Heart left ventricle (tissue), 16 donors: Measurements from ENCODE around the gene RRBP1. TPM values are rescaled to one million over a fixed set of nuclear protein-coding genes. Genes with fewer than 3 reads are reported as not detected.

ENCODE experiments used
- ATAC-seq, 4 donors: fragments of 200-7000 bp; cut with Tn5 transposase; one replicate each; pipeline ENCODE4 v1.9.1; 2020 to 2022; ENCODE audit warnings: moderate library complexity in 4 of 4, mild to moderate bottlenecking in 3 of 4, moderate number of reproducible peaks in 1 of 4
- DNase-seq, 5 donors: peaks; one replicate each; pipeline ENCODE4 v3.0.0-alpha.2; 2020
- H3K27ac ChIP-seq, 12 donors: fragments of 200-600 bp; sonication (generic) in 4 of 12; one replicate each; pipeline versions ENCODE4 v1.5.0 to v1.8.0; 2016 to 2022; ENCODE audit warnings: mild to moderate bottlenecking in 2 of 12
- H3K27me3 ChIP-seq, 9 donors: fragments of 200-600 bp; sonication (generic) in 2 of 9; one replicate each; pipeline versions ENCODE4 v1.5.1 to v1.8.0; 2016 to 2022; ENCODE audit warnings: mild to moderate bottlenecking in 3 of 9
- H3K36me3 ChIP-seq, 9 donors: fragments of 200-600 bp; sonication (generic) in 2 of 9; one replicate each; pipeline versions ENCODE4 v1.5.0 to v1.8.0; 2018 to 2022; ENCODE audit warnings: mild to moderate bottlenecking in 2 of 9
- H3K4me1 ChIP-seq, 12 donors: fragments of 200-600 bp; sonication (generic) in 4 of 12; one replicate each; pipeline versions ENCODE4 v1.5.0 to v1.8.0; 2016 to 2022; ENCODE audit warnings: mild to moderate bottlenecking in 3 of 12
- H3K4me3 ChIP-seq, 12 donors: fragments of 200-600 bp; sonication (generic) in 4 of 12; one replicate each; pipeline versions ENCODE4 v1.5.0 to v1.8.0; 2017 to 2022; ENCODE audit warnings: mild to moderate bottlenecking in 9 of 12, moderate library complexity in 4 of 12
- H3K9me3 ChIP-seq, 12 donors: fragments of 200-600 bp; sonication (generic) in 4 of 12; one replicate each; pipeline versions ENCODE4 v1.5.0 to v1.8.0; 2016 to 2022; ENCODE audit warnings: mild to moderate bottlenecking in 1 of 12
- CTCF ChIP-seq, 12 donors: fragments of 200-600 bp; sonication (generic) in 4 of 12; IDR thresholded peaks; one replicate each; pipeline versions ENCODE4 v1.5.0 to v1.8.0; 2018 to 2022; ENCODE audit warnings: antibody characterized with exemption in 12 of 12, mild to moderate bottlenecking in 5 of 12
- POLR2A ChIP-seq, 2 donors: fragments of 450-650 bp; IDR thresholded peaks; one replicate each; pipeline ENCODE4 v1.6.1; 2017; ENCODE audit warnings: antibody characterized with exemption in 2 of 2, mild to moderate bottlenecking in 2 of 2, moderate library complexity in 2 of 2
- WGBS, 4 donors: extraction: QIAGEN DNeasy Blood & Tissue Kit in 2 of 4; methylation state at CpG; one replicate each; pipeline versions ENCODE4 v1.1.5 to v1.1.7; 2013 to 2018; 5-methylcytosine and 5-hydroxymethylcytosine counted together
- intact Hi-C, 10 donors: fragments of 100-400 bp; cut with DNase I; formaldehyde crosslinking; loops; one replicate each; pipeline versions ENCODE4 v1.11.1 to v1.14.2; 2022
- polyA plus RNA-seq, 2 donors: library from polyadenylated mRNA; stranded (reverse); fragments of 200-250 nt; gene quantifications; one replicate each; pipeline ENCODE4 v1.2.3, GENCODE V29; 2013
- total RNA-seq, 9 donors: library from RNA; depleted of rRNA in 2 of 9; stranded (reverse); fragments of >200 nt in 2 of 9; fragmentation: NEBNext Ultra II Directional in 3 of 9; extraction: Animal tissue kit (Norgen Biotek cat#: 25700) in 3 of 9; gene quantifications; one replicate each; pipeline versions ENCODE4 v1.1.0 to v1.2.4, GENCODE V29; 2016 to 2023
- donor health status: ischemic (EF 13 %, LVEDD 7.1; RV severe dilation, severe dysfunction).
- donor health status: healthy with polysubstance abuse.
- donor health status: DM: no; HTN: yes; CAD: no.
- donor health status: DM: no; HTN: no; CAD: no.
- donor health status: ischemic (EF 25% LVEDD 6.9; RV normal size, moderate dysfunction).
- donor health status: ischemic (EF 25% LVEDD 5.7; RV mildly dilated, moderate dysfunction).
- donor health status: healthy.
- donor health status: DM: yes; HTN: yes; CAD: no.
- donor health status: ischemic (EF 35%, LVEDD 5.7; RV mildly dilated, moderate dysfunction).
- donor health status: nonischemic (EF 11% LVEDD 7.7; RV severe dilation, severe dysfunction).
- donor health status: DM: yes; HTN: yes; CAD: no.
- donor health status: PGD.
- donor health status: ischemic (EF 29% LVEDD 5.4; RV normal size, mild dysfunction).
- donor health status: nonischemic (EF 23%, LVEDD 6.1; RV moderate dilation, normal function).

RRBP1 gene
- total and polyA plus RNA-seq, 11 donors, result 24.9 to 91.3 (median 40.0) TPM

DNA sequence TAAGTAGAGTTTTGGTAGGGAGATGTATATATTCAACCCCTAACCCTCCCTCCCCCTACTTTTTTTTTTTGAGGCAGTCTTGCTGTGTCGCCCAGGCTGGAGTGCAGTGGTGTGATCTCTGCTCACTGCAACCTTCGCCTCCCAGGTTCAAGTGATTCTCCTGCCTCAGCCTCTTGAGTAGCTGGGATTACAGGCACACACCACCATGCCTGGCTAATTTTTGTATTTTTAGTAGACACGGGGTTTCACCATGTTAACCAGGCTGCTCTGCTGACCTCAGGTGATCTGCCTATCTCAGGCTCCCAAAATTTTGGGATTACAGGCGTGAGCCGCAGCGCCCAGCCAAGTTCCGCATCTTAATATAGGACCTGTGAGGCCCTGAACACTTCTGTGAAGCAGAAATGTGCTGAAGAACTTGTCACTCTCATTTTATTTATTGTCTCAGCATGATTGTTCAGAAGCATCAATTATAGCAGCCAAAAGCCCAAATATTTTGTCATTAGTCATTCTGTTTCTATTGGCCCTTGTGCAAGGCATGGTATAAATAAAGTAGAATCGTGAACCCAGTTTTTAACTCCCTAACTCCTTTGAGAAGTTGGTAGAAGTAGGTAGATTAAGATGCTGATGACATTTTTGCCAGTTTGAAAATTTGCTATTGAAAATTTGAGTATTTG is 92.7 kb downstream of the RRBP1 start:
- peaks cover 0 to 16% (median 0%) of the 10 kb centered on the region in 9 donors for H3K36me3 ChIP-seq
- TF ChIP-seq POLR2A (IDR thresholded peaks at IDR 0.05), result no peak
- TF ChIP-seq CTCF (IDR thresholded peaks at IDR 0.05), result no peak
- peaks cover 10 to 97% (median 71%) of the 10 kb centered on the region in 12 donors for H3K4me1 ChIP-seq
- WGBS, 4 donors, result 52 to 63% (median 57%) methylated on average over 8 of the region's 8 CpGs
- ATAC-seq (peak in 3 of 4 donors; percentile 41 to 70 (median 56)), DNase-seq (peak in 1 of 5 donors; percentile 34)
- peak overlapping the region in 2 of 12 donors; percentile 9 to 11 for H3K4me3 ChIP-seq
- intact Hi-C loops, result no loop called here
- H3K27me3 ChIP-seq, result no peaks in the 10 kb centered on the region
- H3K27ac ChIP-seq, result peak overlapping the region; percentile 16 to 80 (median 59)
- H3K9me3 ChIP-seq, result no peaks in the 10 kb centered on the region

DNA sequence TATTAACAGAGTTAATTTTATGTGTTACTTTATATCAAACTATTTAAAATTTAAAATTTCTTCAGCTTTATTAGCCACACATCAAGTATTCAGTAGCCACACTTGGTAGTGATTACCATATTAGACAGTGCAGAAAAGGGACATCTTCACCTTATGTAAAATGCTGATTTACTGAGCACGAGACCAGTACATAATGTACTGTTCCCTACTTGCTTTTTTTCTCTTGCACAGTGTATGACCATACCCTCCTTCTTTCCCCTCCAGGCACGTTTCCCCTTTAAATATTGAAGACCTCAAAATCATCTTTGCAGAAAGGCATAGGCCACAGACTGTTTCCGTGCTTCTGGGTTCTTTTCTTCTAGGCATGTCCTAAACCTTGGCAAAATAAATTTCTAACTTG is 94.2 kb downstream of the RRBP1 start:
- peaks cover 7 to 90% (median 62%) of the 10 kb centered on the region in 12 donors for H3K4me1 ChIP-seq
- ATAC-seq, result peak in 1 of 4 donors; percentile 60

GRCh38 chr20:17587148-17587547 is 94.9 kb downstream of the RRBP1 start:
- no peak overlapping the region for H3K4me3 ChIP-seq
- peaks cover 6 to 87% (median 61%) of the 10 kb centered on the region in 12 donors for H3K4me1 ChIP-seq
- DNase-seq, result no peak
- no peak for ATAC-seq
- intact Hi-C loops, result no loop called here
- WGBS, 4 donors, result 72 to 96% (median 94%) methylated on average over 1 of the region's 1 CpG
- H3K27me3 ChIP-seq, result no peaks in the 10 kb centered on the region
- H3K9me3 ChIP-seq, result no peaks in the 10 kb centered on the region
- no peak for TF ChIP-seq CTCF (IDR thresholded peaks at IDR 0.05)
- no peak for TF ChIP-seq POLR2A (IDR thresholded peaks at IDR 0.05)
- H3K27ac ChIP-seq, result peak overlapping the region in 3 of 12 donors; percentile 6 to 61 (median 60)
- peaks cover 0 to 11% (median 0%) of the 10 kb centered on the region in 9 donors for H3K36me3 ChIP-seq

More for the DNA sequence above, 94.2 kb downstream of the RRBP1 start:
- WGBS, 4 donors, result 48 to 64% (median 58%) methylated on average over 3 of the region's 3 CpGs
- intact Hi-C loops, result no loop called here
- peak overlapping the region in 6 of 12 donors; percentile 6 to 80 (median 25) for H3K27ac ChIP-seq
- DNase-seq, result no peak
- TF ChIP-seq POLR2A (IDR thresholded peaks at IDR 0.05), result no peak
- no peak for TF ChIP-seq CTCF (IDR thresholded peaks at IDR 0.05)
- no peaks in the 10 kb centered on the region for H3K27me3 ChIP-seq
- no peak overlapping the region for H3K4me3 ChIP-seq
- H3K9me3 ChIP-seq, result no peaks in the 10 kb centered on the region
- H3K36me3 ChIP-seq, result peaks cover 0 to 16% (median 0%) of the 10 kb centered on the region in 9 donors

GRCh38 chr20:17586250-17586649 is 95.8 kb downstream of the RRBP1 start:
- Histone ChIP-seq H3K27me3 (no peaks in the 10 kb centered on the region), H3K27ac (peak overlapping the region in 1 of 12 donors; percentile 61), H3K36me3 (peaks cover 0 to 7% (median 0%) of the 10 kb centered on the region in 9 donors), H3K4me1 (peaks cover 6 to 80% (median 53%) of the 10 kb centered on the region in 12 donors), H3K9me3 (no peaks in the 10 kb centered on the region), H3K4me3 (no peak overlapping the region)
- no peak for TF ChIP-seq CTCF (IDR thresholded peaks at IDR 0.05)
- no peak for TF ChIP-seq POLR2A (IDR thresholded peaks at IDR 0.05)
- DNase-seq (no peak), ATAC-seq (no peak)
- intact Hi-C loops, result no loop called here
- 66 to 78% (median 71%) methylated on average over 2 of the region's 2 CpGs for WGBS, 4 donors
